Keratinocyte (primary cell): Measurements from ENCODE around the gene RHOT1.
"Not testable (repeated sequence)": the region's sequence is repeated elsewhere in the genome, so short reads cannot be mapped to it uniquely, and the experiment has no call there.

Experiments used
- EZH2 ChIP-seq: IDR thresholded peaks from one replicate; pipeline ENCODE4 v1.6.1; 2012; ENCODE audit warnings: inconsistent platforms, mild to moderate bottlenecking, low read length, moderate library complexity
- TF ChIP-seq, protein P1 (sequence below), 3 experiments: IDR thresholded peaks in 1 of 3; conservative IDR thresholded peaks in 1 of 3; optimal IDR thresholded peaks in 1 of 3; 2 replicates in 2 of 3; 3 replicates in 1 of 3; pipeline versions ENCODE3 to v1.5.1; 2011; ENCODE audit warnings: low read length in 3 of 3, mild to moderate bottlenecking in 3 of 3, moderate library complexity in 2 of 3, control low read depth in 1 of 3, inconsistent platforms in 1 of 3; ENCODE audit not compliant: insufficient read depth in 2 of 3; ENCODE audit errors: extremely low read depth in 1 of 3

GRCh38 chr17:32118088-32118487, 24.2 kb upstream of the RHOT1 start:
- TF ChIP-seq EZH2: not testable (repeated sequence)
- TF ChIP-seq, protein P1, sequence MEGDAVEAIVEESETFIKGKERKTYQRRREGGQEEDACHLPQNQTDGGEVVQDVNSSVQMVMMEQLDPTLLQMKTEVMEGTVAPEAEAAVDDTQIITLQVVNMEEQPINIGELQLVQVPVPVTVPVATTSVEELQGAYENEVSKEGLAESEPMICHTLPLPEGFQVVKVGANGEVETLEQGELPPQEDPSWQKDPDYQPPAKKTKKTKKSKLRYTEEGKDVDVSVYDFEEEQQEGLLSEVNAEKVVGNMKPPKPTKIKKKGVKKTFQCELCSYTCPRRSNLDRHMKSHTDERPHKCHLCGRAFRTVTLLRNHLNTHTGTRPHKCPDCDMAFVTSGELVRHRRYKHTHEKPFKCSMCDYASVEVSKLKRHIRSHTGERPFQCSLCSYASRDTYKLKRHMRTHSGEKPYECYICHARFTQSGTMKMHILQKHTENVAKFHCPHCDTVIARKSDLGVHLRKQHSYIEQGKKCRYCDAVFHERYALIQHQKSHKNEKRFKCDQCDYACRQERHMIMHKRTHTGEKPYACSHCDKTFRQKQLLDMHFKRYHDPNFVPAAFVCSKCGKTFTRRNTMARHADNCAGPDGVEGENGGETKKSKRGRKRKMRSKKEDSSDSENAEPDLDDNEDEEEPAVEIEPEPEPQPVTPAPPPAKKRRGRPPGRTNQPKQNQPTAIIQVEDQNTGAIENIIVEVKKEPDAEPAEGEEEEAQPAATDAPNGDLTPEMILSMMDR (optimal IDR thresholded peaks at IDR 0.05 in 1 of 3, IDR thresholded peaks at IDR 0.05 in 1 of 3, conservative IDR thresholded peaks at IDR 0.05 in 1 of 3; ENCODE audit: extremely low read depth in 1 of 3, insufficient read depth in 2 of 3, low read length in 3 of 3): not testable (repeated sequence)
